ENCODE results near the gene USF1. TPM values are rescaled to one million over a fixed set of nuclear protein-coding genes. Genes with fewer than 3 reads are reported as not detected.
"Not testable (repeated sequence)": the region's sequence is repeated elsewhere in the genome, so short reads cannot be mapped to it uniquely, and the experiment has no call there.

The USF1 gene
- polyA plus RNA-seq, 3 donors, result 6.3 to 335 (median 25.5) TPM

DNA sequence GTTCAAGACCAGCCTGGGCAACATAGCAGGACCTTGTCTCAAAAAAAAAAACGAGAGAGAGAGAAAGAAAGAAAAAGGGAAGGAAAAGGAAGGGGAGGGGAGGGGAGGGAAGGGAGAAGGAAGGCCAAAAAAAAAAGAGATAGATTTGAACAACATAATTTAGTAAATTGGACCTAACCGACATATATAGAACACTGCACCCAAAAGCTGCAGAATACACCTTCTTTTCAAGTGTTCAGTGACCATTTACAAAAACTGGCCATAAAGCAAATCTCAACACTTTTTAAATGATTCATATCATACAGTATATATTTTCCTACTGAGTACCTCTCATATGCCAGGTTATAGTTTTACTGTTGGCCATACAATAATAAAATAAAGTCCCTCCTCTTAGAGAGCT, 13.9 kb downstream of the USF1 start:
- intact Hi-C loops (cut with micrococcal nuclease), result no loop called here
- no peak for DNase-seq
- H3K27ac Mint-ChIP-seq, result peak overlapping the region in 1 of 7 donors; percentile 43
- Histone ChIP-seq H3K4me1 (ENCODE audit: control insufficient read depth in 1 of 2, insufficient read depth in 2 of 2, low read length in 2 of 2) (peaks cover 4 to 6% of the 10 kb centered on the region in 2 donors), H3K27me3 (ENCODE audit: control insufficient read depth in 2 of 2, insufficient read depth in 2 of 2, low read length in 2 of 2) (no peaks in the 10 kb centered on the region), H3K9ac (ENCODE audit: insufficient read depth, low read length, poor library complexity, severe bottlenecking) (no peak overlapping the region), H2AFZ (ENCODE audit: insufficient read depth, low read depth, low read length, poor library complexity, severe bottlenecking) (no peak overlapping the region), H4K20me1 (ENCODE audit: insufficient read depth, low read length) (no peaks in the 10 kb centered on the region), H3K4me2 (replicated peaks; ENCODE audit: extremely low read depth, low read length, poor library complexity, severe bottlenecking) (no peak overlapping the region), H3K4me3 (replicated peaks in 1 of 3; ENCODE audit: low read depth in 2 of 3, low read length in 3 of 3) (no peak overlapping the region), H3K27ac (ENCODE audit: low read depth in 1 of 2, low read length in 2 of 2) (no peak overlapping the region), H3K9me3 (replicated peaks in 1 of 2; ENCODE audit: control insufficient read depth in 1 of 2, insufficient read depth in 1 of 2, low read length in 2 of 2) (no peaks in the 10 kb centered on the region), H3K79me2 (ENCODE audit: insufficient read depth, low read length) (no peaks in the 10 kb centered on the region), H3K36me3 (replicated peaks in 1 of 2; ENCODE audit: control insufficient read depth in 1 of 2, insufficient read depth in 2 of 2, low read length in 2 of 2) (no peaks in the 10 kb centered on the region)
- WGBS (ENCODE audit: insufficient coverage), result 71% methylated on average over 1 of the region's 2 CpGs
- TF ChIP-seq, protein P1, sequence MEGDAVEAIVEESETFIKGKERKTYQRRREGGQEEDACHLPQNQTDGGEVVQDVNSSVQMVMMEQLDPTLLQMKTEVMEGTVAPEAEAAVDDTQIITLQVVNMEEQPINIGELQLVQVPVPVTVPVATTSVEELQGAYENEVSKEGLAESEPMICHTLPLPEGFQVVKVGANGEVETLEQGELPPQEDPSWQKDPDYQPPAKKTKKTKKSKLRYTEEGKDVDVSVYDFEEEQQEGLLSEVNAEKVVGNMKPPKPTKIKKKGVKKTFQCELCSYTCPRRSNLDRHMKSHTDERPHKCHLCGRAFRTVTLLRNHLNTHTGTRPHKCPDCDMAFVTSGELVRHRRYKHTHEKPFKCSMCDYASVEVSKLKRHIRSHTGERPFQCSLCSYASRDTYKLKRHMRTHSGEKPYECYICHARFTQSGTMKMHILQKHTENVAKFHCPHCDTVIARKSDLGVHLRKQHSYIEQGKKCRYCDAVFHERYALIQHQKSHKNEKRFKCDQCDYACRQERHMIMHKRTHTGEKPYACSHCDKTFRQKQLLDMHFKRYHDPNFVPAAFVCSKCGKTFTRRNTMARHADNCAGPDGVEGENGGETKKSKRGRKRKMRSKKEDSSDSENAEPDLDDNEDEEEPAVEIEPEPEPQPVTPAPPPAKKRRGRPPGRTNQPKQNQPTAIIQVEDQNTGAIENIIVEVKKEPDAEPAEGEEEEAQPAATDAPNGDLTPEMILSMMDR (IDR thresholded peaks at IDR 0.05), result no peak
- H3K36me3 Mint-ChIP-seq, result peaks cover 0 to 2% of the 10 kb centered on the region in 2 donors
- H3K9me3 Mint-ChIP-seq, result peaks cover 0 to 4% (median 0%) of the 10 kb centered on the region in 7 donors
- no peak overlapping the region for H3K4me3 Mint-ChIP-seq
- H3K27me3 Mint-ChIP-seq (ENCODE audit: low read depth in 3 of 3), result peaks cover 0 to 2% (median 2%) of the 10 kb centered on the region in 3 donors
- H3K4me1 Mint-ChIP-seq, result peaks cover 16% of the 10 kb centered on the region

DNA sequence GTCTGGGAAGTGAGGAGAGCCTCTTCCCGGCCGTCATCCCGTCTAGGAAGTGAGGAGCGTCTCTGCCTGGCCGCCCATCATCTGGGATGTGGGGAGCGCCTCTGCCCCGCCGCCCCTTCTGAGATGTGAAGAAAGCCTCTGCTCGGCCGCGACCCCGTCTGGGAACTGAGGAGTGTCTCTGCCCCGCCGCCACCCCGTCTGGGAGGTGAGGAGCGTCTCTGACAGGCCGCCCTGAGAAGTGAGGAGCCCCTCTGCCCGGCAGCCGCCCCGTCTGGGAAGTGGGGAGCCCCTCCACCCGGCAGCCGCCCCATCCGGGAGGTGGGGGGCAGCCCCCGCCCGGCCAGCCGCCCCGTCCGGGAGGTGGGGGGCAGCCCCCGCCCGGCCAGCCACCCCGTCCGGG, 16.3 kb downstream of the USF1 start:
- H3K36me3 ChIP-seq (replicated peaks in 1 of 2; ENCODE audit: control insufficient read depth in 1 of 2, insufficient read depth in 2 of 2, low read length in 2 of 2); H3K9me3 Mint-ChIP-seq; H3K4me1 ChIP-seq (ENCODE audit: control insufficient read depth in 1 of 2, insufficient read depth in 2 of 2, low read length in 2 of 2); H3K27ac Mint-ChIP-seq; H3K79me2 ChIP-seq (ENCODE audit: insufficient read depth, low read length); H3K9ac ChIP-seq (ENCODE audit: insufficient read depth, low read length, poor library complexity, severe bottlenecking); H3K4me2 ChIP-seq (replicated peaks; ENCODE audit: extremely low read depth, low read length, poor library complexity, severe bottlenecking); H3K4me3 Mint-ChIP-seq; H2AFZ ChIP-seq (ENCODE audit: insufficient read depth, low read depth, low read length, poor library complexity, severe bottlenecking); H3K36me3 Mint-ChIP-seq; H3K4me3 ChIP-seq (replicated peaks in 1 of 3; ENCODE audit: low read depth in 2 of 3, low read length in 3 of 3); H3K9me3 ChIP-seq (replicated peaks in 1 of 2; ENCODE audit: control insufficient read depth in 1 of 2, insufficient read depth in 1 of 2, low read length in 2 of 2); H4K20me1 ChIP-seq (ENCODE audit: insufficient read depth, low read length); intact Hi-C loops (cut with micrococcal nuclease); H3K27me3 ChIP-seq (ENCODE audit: control insufficient read depth in 2 of 2, insufficient read depth in 2 of 2, low read length in 2 of 2); H3K27me3 Mint-ChIP-seq (ENCODE audit: low read depth in 3 of 3); DNase-seq; H3K27ac ChIP-seq (ENCODE audit: low read depth in 1 of 2, low read length in 2 of 2): not testable (repeated sequence)
- 96% methylated on average over 20 of the region's 32 CpGs for WGBS (ENCODE audit: insufficient coverage)
- H3K4me1 Mint-ChIP-seq, result peaks cover 19% of the 10 kb centered on the region

DNA sequence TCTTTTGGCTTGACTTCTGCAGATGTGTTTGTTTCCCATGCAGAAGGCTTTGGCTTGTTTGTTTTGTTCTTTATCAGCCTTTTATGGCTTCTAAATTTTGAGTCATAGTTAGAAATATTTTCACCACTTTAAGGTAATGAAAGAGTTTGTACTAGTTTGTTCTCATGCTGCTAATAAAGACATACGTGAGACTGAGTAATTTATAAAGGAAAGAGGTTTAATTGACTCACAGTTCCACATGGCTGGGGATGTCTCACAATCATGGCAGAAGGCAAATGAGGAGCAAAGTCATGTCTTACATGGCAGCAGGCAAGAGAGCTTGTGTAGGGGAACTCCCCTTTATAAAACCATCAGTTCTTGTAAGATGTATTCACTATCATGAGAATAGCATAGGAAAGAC, 18.8 kb downstream of the USF1 start:
- H3K36me3 Mint-ChIP-seq; H3K4me1 ChIP-seq (ENCODE audit: control insufficient read depth in 1 of 2, insufficient read depth in 2 of 2, low read length in 2 of 2); H3K9ac ChIP-seq (ENCODE audit: insufficient read depth, low read length, poor library complexity, severe bottlenecking); H3K4me3 Mint-ChIP-seq; H3K9me3 ChIP-seq (replicated peaks in 1 of 2; ENCODE audit: control insufficient read depth in 1 of 2, insufficient read depth in 1 of 2, low read length in 2 of 2); H3K79me2 ChIP-seq (ENCODE audit: insufficient read depth, low read length); H4K20me1 ChIP-seq (ENCODE audit: insufficient read depth, low read length); H3K4me3 ChIP-seq (replicated peaks in 1 of 3; ENCODE audit: low read depth in 2 of 3, low read length in 3 of 3); H3K9me3 Mint-ChIP-seq; H3K4me1 Mint-ChIP-seq; H3K36me3 ChIP-seq (replicated peaks in 1 of 2; ENCODE audit: control insufficient read depth in 1 of 2, insufficient read depth in 2 of 2, low read length in 2 of 2); H2AFZ ChIP-seq (ENCODE audit: insufficient read depth, low read depth, low read length, poor library complexity, severe bottlenecking); H3K27me3 Mint-ChIP-seq (ENCODE audit: low read depth in 3 of 3); H3K27me3 ChIP-seq (ENCODE audit: control insufficient read depth in 2 of 2, insufficient read depth in 2 of 2, low read length in 2 of 2); H3K4me2 ChIP-seq (replicated peaks; ENCODE audit: extremely low read depth, low read length, poor library complexity, severe bottlenecking); intact Hi-C loops (cut with micrococcal nuclease); DNase-seq; H3K27ac Mint-ChIP-seq; H3K27ac ChIP-seq (ENCODE audit: low read depth in 1 of 2, low read length in 2 of 2): not testable (repeated sequence)
- no CpG with 5 or more reads among the region's 1 CpG for WGBS (ENCODE audit: insufficient coverage)

DNA sequence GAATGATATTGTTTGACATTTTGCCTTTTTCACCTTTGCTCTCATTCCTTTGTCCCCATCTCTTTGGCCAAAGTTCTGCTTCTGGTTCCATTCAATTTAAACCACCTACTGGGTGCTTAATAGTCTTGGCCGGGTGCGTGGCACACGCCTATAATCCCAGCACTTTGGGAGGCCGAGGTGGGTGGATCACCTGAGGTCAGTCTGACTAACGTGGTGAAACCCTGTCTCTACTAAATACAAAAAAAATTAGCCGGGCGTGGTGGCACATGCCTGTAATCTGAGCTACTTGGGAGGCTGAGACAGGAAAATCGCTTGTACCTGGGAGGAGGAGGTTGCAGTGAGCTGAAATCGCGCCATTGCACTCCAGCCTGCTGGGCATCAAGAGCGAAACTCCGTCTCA, 23.3 kb downstream of the USF1 start:
- H3K9me3 ChIP-seq (replicated peaks in 1 of 2; ENCODE audit: control insufficient read depth in 1 of 2, insufficient read depth in 1 of 2, low read length in 2 of 2); H3K36me3 ChIP-seq (replicated peaks in 1 of 2; ENCODE audit: control insufficient read depth in 1 of 2, insufficient read depth in 2 of 2, low read length in 2 of 2); H3K4me2 ChIP-seq (replicated peaks; ENCODE audit: extremely low read depth, low read length, poor library complexity, severe bottlenecking); DNase-seq; H2AFZ ChIP-seq (ENCODE audit: insufficient read depth, low read depth, low read length, poor library complexity, severe bottlenecking); H3K4me3 Mint-ChIP-seq; H3K27me3 ChIP-seq (ENCODE audit: control insufficient read depth in 2 of 2, insufficient read depth in 2 of 2, low read length in 2 of 2); H3K9ac ChIP-seq (ENCODE audit: insufficient read depth, low read length, poor library complexity, severe bottlenecking); H3K9me3 Mint-ChIP-seq; H4K20me1 ChIP-seq (ENCODE audit: insufficient read depth, low read length); H3K36me3 Mint-ChIP-seq; intact Hi-C loops (cut with micrococcal nuclease); H3K4me3 ChIP-seq (replicated peaks in 1 of 3; ENCODE audit: low read depth in 2 of 3, low read length in 3 of 3); H3K27ac ChIP-seq (ENCODE audit: low read depth in 1 of 2, low read length in 2 of 2): not testable (repeated sequence)
- peaks cover 43% of the 10 kb centered on the region for H3K4me1 Mint-ChIP-seq
- peaks cover 23% of the 10 kb centered on the region for H3K79me2 ChIP-seq (ENCODE audit: insufficient read depth, low read length)
- WGBS (ENCODE audit: insufficient coverage), result 100% methylated on average over 5 of the region's 12 CpGs
- peak overlapping the region in 1 of 7 donors; percentile 37 for H3K27ac Mint-ChIP-seq
- H3K4me1 ChIP-seq (ENCODE audit: control insufficient read depth in 1 of 2, insufficient read depth in 2 of 2, low read length in 2 of 2), result peaks cover 39 to 40% of the 10 kb centered on the region in 2 donors
- H3K27me3 Mint-ChIP-seq (ENCODE audit: low read depth in 3 of 3), result peaks cover 1 to 12% (median 2%) of the 10 kb centered on the region in 3 donors
